ENCODE results near the gene RDH16. TPM values are rescaled to one million over a fixed set of nuclear protein-coding genes. Genes with fewer than 3 reads are reported as not detected.

Gene RDH16, protein sequence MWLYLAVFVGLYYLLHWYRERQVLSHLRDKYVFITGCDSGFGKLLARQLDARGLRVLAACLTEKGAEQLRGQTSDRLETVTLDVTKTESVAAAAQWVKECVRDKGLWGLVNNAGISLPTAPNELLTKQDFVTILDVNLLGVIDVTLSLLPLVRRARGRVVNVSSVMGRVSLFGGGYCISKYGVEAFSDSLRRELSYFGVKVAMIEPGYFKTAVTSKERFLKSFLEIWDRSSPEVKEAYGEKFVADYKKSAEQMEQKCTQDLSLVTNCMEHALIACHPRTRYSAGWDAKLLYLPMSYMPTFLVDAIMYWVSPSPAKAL
- total RNA-seq, result 162 TPM

DNA sequence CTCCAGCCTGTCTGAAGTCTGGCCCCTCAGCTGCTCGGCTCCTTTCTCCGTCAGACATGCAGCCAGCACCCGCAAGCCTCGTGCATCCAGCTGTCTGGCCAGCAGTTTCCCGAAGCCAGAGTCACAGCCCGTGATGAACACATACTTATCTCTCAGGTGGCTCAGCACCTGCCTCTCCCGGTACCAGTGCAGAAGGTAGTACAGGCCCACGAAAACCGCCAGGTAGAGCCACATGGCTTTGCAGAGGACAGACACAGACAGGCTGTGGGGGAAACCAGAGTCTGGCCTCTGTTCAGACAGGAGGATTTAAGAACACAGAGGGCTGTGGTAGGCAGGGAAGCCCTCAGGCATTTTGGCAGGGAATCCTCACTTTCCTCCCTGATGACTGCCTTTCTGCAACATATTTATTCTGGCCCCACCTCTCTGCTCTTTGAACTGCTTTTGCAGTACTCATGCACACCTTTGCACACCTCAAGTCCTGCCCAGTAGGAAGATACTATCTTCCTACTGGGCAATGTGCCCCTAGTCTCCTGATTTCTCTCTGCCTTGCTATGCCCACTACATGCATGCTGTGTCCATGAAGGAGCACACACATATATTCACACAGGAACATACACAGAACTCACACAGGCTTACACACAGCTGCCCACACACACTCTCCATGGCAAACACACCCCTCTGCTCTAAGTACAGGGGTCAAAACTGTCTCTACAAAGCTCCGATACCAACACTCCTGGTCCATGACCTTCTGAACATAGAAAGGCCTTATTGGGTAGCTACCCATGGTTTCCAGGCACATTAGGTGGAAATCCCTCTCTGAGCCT is at the start of gene RDH16:
Gene RDH16, minus strand, starts transcription at position 380 of the 824 bp plus-strand sequence. Its CDS starts 146 bp downstream, at position 234.
- DNase-seq (ENCODE audit: low spot score) (peak; percentile 80), ATAC-seq (peak; percentile 80)

DNA sequence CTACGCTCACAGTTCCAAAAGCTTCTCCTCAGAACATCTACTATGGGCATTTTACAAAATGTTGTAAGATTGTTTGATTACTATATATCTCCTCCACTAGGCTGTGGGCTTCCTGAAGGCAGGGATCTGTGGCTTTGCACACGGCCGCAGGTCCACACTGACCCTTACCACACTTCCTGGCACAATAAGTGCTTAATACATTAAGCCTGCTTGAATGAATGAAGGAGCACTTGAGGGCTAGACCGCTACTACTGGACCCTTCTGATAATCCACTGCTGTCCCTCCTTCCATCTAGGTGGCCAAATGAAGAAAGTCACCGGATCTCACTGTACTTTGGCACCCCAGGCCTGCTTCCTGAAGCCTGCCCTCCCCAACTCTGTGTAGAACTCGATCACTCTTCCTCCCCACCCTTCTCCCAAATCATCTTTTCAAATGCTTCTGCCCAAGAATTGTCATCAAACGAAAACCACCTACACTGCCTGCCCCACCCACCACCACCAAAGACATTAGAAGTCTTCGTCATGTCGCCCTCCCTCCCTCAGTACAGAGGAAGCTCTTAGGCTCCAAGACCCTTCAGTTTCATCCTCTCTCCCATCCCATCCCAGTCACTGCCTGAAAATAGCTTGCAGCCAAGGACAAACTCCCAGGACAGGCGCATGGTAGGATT is 49.5 kb upstream of the RDH16 start:
- no peak for ATAC-seq
- DNase-seq (ENCODE audit: low spot score), result no peak

DNA sequence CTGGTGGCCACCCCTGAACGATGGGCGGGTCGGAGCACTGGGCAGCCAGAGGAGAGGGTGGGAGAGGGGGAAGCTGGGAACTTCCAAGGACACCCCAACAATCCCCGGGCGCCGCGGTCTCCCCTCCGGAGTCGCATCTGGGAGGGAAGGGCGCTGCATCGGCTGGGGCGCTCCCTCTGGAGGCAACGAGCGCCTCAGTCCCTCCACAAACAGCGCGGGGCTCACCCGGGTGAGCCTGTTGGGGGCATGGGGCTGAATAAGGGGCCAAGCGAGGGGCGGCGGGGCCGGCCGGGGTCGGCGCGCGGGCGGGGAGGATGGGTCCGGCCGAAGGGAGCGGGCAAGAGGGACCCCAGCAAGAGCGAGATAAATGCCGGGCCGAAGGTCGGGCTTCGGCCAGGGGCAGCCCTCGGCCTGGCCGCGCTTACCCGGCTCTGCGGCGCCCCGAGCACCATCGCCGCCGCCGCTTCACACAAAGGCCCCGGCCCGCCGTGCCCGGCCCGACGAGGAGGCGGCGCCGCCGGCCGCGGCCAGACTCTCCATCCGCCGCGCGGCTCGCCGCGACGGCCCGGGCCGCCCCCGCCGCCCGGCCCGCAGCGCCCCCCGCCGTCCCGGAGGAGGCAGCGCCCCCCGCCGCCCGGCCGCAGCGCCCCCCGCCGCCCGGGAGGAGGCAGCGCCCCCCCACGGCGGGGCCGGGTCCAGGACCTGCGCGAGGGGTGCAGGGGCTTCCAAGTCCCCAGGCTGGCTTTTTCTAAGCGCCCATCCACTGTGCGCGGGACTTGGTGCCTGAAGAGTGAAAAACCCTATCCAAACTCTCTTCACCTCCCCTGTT is 48.8 kb upstream of the RDH16 start, which contains the start of gene ZBTB39:
Gene ZBTB39, minus strand, starts transcription at position 567 of the 829 bp plus-strand sequence. CDS start 1,629 bp downstream, outside the sequence.
- DNase-seq (ENCODE audit: low spot score) (peak; percentile 64), ATAC-seq (peak; percentile 79)

DNA sequence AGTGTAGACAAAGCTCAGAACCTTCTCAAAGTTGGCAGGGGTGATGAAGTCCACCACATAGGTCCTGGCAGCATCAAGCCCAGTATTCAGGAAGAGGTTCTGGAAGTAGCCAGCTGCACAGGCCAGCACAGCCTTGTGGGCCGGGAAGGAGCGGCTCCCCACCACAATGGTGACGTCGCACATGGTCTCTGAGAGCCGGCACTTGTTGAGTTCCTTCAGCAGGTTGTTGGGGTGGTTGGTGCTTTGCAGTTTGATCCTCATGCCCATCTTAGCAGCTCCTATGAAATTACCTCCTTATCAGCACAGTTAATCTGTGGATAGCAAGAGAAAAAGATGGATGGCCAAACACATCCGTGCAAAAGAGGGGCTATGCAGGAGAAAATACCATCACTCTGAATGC is 47.2 kb upstream of the RDH16 start:
- DNase-seq (ENCODE audit: low spot score) (no peak), ATAC-seq (no peak)

DNA sequence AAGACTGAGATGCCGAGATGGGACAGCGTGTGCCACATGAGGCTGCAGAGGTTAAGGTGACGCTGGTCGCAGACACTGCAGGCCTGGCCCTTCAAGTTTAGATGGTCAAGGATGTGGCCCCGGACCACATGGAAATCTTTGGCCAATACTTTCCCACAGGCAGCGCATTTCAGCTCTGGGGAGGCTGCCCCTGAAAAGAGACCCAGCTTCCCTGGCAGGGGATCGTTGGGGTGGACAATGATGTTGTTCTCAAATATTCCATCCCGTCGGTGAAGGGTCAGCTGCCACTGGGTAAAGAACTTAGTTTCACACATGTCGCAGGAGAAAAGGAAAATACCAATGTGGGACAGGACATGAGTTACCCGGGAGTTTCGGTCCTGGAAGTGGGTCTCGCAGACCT is 46.0 kb upstream of the RDH16 start:
- DNase-seq (ENCODE audit: low spot score), result no peak
- no peak for ATAC-seq

DNA sequence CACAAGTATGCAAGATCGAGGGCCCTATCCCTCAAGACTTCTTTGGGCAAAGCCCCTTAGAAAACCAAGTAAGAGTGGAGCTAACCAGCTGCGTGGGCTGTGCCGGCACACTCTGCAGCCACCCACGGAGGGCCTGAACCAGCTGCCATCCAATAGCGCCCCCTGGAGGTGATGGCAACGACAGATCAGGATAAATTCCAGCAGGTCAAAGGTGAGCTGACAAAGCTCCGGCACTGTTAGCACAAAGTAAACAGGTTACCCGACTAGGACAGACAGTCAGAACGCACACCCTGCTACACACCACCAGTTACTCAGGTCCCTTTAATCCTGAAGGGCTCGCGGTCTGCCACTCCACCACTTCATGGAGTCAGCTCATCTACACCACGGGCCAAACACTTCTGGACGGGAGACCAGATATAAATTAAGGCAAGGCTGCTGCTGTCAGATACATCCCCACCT is 44.1 kb upstream of the RDH16 start:
- peak; percentile 83 for ATAC-seq
- DNase-seq (ENCODE audit: low spot score), result peak; percentile 91

DNA sequence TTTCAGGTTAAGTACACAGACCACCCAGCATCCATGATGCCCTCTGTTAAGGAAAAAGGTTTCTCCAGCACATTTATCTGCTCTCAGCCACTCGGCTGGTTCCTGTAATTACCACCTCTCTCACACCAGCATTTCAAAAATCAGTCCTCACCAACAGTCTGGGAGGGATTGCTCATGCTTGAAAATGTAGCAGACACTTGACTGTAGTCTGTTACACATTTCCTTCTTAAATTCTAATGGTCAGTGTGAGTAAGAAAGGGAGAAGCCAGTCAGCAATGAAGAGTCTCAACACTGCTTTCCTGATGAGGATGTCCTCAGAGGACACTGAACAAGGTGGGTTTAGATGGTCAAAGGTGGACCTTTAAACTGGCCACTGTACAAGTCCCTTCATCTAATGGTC is 43.0 kb upstream of the RDH16 start:
- no peak for DNase-seq (ENCODE audit: low spot score)
- ATAC-seq, result no peak

DNA sequence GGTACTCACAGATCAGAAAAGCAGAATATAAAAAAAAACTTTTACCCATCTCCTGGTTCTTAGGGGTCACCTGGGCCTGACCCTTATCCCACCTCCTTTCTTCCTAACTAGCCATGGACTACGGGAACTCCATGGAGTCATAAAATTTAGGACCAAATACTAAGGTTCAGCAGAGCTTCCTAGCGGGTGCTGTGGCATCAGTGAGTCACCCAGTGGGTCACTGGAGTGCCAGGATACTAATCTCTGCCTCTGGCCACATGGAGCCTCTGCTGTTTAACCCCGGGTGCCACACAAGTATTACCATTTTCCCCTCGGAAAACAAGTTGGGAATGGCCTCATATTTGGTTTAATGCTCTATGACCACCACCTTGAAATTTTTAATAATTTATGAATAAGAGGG is 42.0 kb upstream of the RDH16 start:
- DNase-seq (ENCODE audit: low spot score) (peak; percentile 27), ATAC-seq (no peak)

DNA sequence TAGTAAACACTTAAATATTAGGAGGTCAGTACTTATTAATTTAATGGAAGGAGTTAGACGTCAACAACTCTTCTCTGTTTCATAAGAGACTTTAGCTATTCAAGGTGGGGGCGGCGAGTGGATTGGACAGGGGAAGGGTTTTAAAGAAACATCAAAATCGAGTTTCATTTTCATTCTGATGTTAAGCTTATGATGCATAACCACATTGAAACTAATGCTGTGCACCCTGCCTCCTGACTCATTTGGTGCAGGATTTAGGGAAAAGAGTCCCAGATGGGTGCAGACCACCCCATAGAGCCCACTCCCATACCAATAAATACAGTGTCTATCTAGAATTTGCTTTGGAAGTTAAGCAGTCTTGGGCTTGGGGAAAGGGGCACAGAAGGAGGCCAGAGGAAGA is 41.6 kb upstream of the RDH16 start:
- no peak for DNase-seq (ENCODE audit: low spot score)
- ATAC-seq, result no peak

DNA sequence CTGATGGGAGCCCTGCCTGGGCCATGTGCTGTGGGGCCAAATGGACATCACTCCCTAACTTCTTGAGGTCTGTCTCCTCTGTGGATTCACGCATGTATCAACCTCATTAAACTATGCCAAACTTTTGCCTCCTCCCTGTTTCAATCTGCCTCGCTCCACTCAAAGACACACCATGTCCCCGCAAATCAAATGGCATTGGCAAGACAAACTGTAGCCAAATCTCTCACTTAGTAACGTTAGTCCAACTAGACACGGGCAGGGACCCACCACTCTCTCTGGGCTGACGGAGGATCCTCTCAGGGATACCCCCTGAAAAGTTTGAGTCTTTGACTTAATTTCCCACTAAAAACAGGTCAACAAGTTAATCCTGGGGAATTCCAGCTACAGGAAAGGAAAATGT is 40.9 kb upstream of the RDH16 start:
- ATAC-seq, result no peak
- peak; percentile 16 for DNase-seq (ENCODE audit: low spot score)

DNA sequence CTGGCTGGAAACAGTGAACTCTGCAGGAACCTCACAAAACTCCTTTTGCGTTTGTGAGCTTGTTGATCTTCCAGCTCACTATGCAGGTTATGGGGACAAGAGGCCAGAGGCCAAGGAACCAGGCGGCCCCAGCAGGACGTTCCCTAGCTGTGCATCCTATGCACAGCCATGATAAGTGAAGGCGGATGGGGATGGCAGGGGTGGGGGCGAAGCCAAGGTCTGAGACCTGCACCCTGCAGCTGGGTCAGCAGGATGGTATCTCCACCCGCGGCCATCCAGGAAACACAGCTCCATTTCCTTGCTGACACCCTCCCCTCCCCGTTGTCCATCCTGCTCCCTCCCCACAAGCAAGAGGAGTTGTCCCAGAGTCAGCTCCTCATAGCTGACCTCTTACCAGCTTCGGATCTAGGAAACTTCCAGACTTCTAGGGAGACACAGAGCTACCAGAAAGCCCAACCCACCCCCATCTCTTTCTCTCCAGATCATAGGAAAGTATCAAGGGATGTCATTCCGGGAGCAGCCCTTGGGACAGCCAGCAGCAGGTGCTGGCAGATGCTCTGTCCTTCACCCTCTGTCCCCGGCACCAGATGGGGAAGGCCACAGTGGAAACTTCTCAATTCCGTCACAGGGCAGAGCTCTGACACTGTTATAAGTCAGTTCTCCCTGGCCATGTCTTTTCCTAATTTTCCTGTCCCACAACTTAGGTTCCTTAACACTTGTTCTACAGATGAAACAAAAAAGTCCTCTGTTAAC is 39.6 kb upstream of the RDH16 start:
- DNase-seq (ENCODE audit: low spot score), result peak; percentile 50
- peak; percentile 14 for ATAC-seq

DNA sequence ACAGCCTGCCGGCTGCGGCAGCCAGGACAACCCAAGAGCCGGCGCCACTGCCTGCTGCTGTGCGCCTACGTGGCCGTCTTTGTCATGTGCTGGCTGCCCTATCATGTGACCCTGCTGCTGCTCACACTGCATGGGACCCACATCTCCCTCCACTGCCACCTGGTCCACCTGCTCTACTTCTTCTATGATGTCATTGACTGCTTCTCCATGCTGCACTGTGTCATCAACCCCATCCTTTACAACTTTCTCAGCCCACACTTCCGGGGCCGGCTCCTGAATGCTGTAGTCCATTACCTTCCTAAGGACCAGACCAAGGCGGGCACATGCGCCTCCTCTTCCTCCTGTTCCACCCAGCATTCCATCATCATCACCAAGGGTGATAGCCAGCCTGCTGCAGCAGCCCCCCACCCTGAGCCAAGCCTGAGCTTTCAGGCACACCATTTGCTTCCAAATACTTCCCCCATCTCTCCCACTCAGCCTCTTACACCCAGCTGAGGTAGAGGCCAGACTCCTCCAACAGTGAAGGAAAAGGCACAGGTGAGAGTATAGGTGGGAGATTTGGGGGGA is 38.6 kb upstream of the RDH16 start:
- ATAC-seq, result no peak
- DNase-seq (ENCODE audit: low spot score), result peak; percentile 32

DNA sequence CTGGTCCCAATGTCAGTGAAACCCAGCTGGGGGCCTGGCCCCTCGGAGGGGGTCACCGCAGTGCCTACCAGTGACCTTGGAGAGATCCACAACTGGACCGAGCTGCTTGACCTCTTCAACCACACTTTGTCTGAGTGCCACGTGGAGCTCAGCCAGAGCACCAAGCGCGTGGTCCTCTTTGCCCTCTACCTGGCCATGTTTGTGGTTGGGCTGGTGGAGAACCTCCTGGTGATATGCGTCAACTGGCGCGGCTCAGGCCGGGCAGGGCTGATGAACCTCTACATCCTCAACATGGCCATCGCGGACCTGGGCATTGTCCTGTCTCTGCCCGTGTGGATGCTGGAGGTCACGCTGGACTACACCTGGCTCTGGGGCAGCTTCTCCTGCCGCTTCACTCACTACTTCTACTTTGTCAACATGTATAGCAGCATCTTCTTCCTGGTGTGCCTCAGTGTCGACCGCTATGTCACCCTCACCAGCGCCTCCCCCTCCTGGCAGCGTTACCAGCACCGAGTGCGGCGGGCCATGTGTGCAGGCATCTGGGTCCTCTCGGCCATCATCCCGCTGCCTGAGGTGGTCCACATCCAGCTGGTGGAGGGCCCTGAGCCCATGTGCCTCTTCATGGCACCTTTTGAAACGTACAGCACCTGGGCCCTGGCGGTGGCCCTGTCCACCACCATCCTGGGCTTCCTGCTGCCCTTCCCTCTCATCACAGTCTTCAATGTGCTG is 38.0 kb upstream of the RDH16 start:
- DNase-seq (ENCODE audit: low spot score) (peak; percentile 47), ATAC-seq (no peak)

DNA sequence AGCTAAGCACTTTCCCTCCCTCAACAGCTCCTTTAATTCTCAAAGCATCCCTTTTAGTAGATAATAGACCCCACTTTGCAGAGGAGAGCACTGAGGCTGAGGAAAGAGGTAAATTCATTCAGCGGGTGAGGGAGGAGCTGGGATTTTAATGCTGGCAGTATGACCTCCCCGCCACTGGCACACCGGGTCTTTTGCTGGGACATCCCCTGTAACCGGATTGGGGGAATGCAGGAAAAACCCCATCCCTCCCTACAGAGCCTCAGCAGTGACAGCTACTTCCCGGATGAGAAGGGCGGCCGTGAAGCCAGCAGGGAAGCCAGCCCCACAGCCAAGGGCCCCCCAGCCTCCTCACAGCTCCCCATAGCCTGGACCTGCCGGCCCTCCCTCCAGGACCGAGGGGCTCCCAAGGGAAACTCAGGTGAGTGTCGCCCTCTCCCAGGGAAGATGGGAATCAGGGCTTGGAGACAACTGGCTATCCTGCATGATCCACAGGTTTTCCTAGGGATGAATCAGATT is 36.9 kb upstream of the RDH16 start:
- DNase-seq (ENCODE audit: low spot score) (peak; percentile 39), ATAC-seq (no peak)

DNA sequence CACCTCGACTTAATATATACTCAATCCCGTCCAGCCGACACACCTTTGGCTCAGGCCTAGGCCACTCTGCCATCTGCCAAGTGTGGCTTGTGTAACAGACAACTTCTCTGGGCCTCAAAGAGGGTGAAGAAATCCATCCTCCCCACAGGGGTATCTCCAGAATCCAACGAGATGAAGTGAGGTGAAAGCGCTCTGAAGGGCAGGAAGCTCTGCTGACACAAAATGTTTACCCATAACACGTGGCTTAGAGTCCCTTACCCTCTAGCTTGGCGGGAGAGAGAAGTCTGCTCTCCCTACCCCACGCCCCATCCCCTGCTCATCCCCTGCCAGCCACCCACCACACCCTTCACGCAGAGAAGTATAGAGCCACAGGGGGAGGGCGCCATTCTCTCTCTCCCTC is 35.9 kb upstream of the RDH16 start:
- DNase-seq (ENCODE audit: low spot score), result peak; percentile 44
- peak; percentile 41 for ATAC-seq

DNA sequence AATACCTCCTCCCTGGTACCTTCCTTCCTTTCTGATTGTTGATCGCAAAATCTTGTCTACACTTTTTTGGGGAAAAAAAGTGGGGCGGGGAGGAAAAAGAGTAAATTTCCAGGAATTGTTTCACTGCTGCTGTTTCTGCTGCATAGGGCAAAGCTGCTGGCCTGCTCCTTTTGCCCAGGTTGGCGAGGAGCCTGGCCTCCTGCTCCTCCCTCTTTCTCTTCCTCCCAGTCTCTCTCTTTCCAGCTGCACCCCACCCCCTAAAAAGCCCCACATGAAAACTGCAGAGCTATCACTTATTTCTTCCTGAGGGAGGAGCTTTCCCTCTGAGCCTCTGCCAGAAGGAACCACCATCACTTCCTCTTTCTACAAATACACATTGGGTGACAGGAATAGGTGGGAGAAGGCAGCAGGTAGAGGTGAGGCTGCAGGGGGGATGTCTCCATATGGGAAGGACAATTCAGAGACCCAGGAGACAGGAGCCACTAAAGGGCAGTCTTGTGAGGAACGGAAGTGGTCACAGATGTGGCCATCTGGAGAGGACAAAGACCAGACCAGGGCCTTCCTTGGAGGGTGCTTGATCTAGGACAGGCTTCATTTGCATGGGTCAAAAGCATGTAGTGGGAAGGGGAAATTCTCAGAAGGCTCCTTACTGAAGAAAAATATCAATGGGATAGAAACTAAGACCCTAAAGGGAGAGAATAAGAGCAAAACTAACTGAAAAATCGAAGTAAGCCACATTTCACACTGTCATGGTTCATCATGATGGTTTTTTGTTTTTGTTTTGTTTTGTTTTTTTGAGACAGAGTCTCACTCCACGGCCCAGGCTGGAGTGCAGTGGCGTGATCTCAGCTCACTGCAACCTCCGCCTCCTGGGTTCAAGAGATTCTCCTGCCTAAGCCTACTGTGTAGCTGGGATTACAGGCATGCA is 34.2 kb upstream of the RDH16 start:
- ATAC-seq (peak; percentile 65), DNase-seq (ENCODE audit: low spot score) (peak; percentile 78)

DNA sequence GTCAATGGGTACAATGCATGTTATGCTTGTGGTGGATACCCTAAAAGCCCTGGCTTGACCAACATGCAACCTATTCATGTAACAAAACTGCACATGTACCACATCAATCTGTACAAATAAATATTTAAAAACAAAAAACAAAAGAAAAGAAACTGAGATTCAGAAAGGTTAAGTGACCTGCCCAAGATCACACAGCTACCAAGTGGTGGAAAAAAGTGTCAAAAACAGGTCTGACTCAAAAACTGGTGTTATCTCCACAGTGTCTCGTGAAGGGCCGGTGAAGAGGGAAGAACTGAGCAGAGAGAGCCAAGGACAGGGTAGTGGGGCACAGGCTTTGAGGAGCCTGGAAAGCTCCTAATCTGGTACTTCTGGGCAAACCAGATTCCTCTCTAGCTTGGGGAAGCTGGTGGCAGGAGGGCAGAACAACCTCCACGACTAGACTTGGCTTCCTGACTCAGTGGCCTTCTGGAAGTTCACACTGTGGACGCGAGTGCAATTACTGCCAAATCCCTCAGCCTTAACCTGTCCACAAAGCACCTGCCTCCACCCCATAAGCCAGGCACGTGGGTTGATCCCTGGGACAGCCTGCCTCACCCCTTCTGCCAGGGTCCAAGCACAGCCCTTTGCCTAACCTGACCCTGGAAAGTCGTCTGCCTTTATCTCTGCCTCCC is 33.4 kb upstream of the RDH16 start:
- DNase-seq (ENCODE audit: low spot score), result peak; percentile 91
- peak; percentile 68 for ATAC-seq
